Measurements from ENCODE around the gene KCNN2. TPM values are rescaled to one million over a fixed set of nuclear protein-coding genes. Genes with fewer than 3 reads are reported as not detected.
A peak's percentile ranks its signal among the peaks of the same experiment; 100 is the strongest.

KCNN2 gene
- total and polyA plus RNA-seq, 10 of the 15 experiments (the other 5 are each of a cell fraction or from before 2014, with no cell fraction given) = 0.21 to 3.6 (median 0.79) TPM

DNA sequence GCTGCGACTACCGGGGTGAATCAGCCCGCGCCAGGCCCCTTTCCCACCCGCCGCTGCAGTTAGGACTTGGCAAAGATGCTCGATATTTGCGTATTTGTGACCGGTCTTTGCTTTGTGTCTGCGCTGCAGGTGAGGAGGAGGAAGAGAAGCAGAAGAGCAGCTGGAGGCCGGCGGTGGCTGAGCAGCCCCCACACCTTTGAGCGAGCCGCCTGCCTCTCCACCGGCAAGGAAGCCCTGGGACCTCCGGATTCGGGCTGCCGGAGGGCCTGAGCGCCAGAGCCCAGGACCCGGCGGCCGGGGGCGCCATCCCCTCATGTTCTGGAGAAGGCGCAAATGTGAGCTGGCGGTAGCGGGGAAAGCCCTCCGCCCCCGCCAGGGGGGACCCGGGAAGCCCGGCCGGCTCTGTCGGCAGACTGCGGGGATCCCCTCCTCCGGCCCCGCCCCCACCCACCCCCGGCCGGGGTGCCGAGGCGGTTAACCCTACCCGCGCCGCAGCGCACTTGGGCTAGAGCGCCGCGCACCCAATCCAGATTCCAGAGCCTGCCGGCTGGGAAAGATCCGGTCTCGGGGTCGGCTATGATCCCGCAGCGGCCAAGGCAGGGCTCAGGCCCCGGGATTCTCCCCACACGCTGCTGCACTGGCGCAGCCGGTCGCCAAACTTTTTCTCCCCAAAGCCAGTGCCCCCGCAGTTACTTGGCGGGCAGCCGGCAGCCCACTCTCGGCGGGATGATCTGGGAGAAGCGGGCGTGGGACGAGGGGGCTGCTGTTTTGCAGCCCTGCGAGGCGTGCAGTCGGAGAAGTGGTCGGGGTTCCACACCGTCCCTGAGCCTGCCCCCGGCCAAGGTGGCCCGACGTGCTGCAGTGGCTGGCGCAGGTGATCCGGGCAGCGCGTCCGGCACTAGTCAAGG, 800 bp upstream of the KCNN2 start (continued):
- TF ChIP-seq, protein P1, sequence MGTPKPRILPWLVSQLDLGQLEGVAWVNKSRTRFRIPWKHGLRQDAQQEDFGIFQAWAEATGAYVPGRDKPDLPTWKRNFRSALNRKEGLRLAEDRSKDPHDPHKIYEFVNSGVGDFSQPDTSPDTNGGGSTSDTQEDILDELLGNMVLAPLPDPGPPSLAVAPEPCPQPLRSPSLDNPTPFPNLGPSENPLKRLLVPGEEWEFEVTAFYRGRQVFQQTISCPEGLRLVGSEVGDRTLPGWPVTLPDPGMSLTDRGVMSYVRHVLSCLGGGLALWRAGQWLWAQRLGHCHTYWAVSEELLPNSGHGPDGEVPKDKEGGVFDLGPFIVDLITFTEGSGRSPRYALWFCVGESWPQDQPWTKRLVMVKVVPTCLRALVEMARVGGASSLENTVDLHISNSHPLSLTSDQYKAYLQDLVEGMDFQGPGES (IDR thresholded peaks at IDR 0.05) = no peak
- TF ChIP-seq NFXL1 (IDR thresholded peaks at IDR 0.05; ENCODE audit: borderline replicate concordance) (no peak), CREM (IDR thresholded peaks at IDR 0.05; ENCODE audit: low read depth) (peak; percentile 19; the same call in 1 of the 2 replicates), BMI1 (IDR thresholded peaks at IDR 0.05; ENCODE audit: borderline replicate concordance) (no peak), RCOR1 (conservative IDR thresholded peaks at IDR 0.05; ENCODE audit: low read depth, low read length) (no peak), RBBP5 (conservative IDR thresholded peaks at IDR 0.05) (no peak), HDAC6 (IDR thresholded peaks at IDR 0.05; ENCODE audit: unreplicated experiment) (peak; percentile 70), MTA3 (IDR thresholded peaks at IDR 0.05; ENCODE audit: borderline replicate concordance, low read length) (no peak), RAD51 (IDR thresholded peaks at IDR 0.05) (no peak), NR2C2 (IDR thresholded peaks at IDR 0.05; ENCODE audit: borderline replicate concordance, control insufficient read depth, insufficient read length, low read depth) (no peak), CBFB (IDR thresholded peaks at IDR 0.05; ENCODE audit: low read depth) (no peak), HCFC1 (IDR thresholded peaks at IDR 0.05; ENCODE audit: low read length) (no peak), RELA (IDR thresholded peaks at IDR 0.05; ENCODE audit: borderline replicate concordance, partially characterized antibody) (peak; percentile 56), WRNIP1 (IDR thresholded peaks at IDR 0.05; ENCODE audit: borderline replicate concordance, low read depth, low read length) (no peak), RUNX3 (IDR thresholded peaks at IDR 0.05; ENCODE audit: low read length) (no peak), FOXM1 (IDR thresholded peaks at IDR 0.05; ENCODE audit: low read depth, low read length) (peak; percentile 28; the same call in 1 of the 2 replicates)
- TF ChIP-seq, protein P2, sequence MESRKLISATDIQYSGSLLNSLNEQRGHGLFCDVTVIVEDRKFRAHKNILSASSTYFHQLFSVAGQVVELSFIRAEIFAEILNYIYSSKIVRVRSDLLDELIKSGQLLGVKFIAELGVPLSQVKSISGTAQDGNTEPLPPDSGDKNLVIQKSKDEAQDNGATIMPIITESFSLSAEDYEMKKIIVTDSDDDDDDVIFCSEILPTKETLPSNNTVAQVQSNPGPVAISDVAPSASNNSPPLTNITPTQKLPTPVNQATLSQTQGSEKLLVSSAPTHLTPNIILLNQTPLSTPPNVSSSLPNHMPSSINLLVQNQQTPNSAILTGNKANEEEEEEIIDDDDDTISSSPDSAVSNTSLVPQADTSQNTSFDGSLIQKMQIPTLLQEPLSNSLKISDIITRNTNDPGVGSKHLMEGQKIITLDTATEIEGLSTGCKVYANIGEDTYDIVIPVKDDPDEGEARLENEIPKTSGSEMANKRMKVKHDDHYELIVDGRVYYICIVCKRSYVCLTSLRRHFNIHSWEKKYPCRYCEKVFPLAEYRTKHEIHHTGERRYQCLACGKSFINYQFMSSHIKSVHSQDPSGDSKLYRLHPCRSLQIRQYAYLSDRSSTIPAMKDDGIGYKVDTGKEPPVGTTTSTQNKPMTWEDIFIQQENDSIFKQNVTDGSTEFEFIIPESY (IDR thresholded peaks at IDR 0.05) = no peak
- TF ChIP-seq, protein P3, sequence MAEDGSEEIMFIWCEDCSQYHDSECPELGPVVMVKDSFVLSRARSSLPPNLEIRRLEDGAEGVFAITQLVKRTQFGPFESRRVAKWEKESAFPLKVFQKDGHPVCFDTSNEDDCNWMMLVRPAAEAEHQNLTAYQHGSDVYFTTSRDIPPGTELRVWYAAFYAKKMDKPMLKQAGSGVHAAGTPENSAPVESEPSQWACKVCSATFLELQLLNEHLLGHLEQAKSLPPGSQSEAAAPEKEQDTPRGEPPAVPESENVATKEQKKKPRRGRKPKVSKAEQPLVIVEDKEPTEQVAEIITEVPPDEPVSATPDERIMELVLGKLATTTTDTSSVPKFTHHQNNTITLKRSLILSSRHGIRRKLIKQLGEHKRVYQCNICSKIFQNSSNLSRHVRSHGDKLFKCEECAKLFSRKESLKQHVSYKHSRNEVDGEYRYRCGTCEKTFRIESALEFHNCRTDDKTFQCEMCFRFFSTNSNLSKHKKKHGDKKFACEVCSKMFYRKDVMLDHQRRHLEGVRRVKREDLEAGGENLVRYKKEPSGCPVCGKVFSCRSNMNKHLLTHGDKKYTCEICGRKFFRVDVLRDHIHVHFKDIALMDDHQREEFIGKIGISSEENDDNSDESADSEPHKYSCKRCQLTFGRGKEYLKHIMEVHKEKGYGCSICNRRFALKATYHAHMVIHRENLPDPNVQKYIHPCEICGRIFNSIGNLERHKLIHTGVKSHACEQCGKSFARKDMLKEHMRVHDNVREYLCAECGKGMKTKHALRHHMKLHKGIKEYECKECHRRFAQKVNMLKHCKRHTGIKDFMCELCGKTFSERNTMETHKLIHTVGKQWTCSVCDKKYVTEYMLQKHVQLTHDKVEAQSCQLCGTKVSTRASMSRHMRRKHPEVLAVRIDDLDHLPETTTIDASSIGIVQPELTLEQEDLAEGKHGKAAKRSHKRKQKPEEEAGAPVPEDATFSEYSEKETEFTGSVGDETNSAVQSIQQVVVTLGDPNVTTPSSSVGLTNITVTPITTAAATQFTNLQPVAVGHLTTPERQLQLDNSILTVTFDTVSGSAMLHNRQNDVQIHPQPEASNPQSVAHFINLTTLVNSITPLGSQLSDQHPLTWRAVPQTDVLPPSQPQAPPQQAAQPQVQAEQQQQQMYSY (CRISPR knock-in tag; IDR thresholded peaks at IDR 0.05) = no peak
- TF ChIP-seq, protein P4, sequence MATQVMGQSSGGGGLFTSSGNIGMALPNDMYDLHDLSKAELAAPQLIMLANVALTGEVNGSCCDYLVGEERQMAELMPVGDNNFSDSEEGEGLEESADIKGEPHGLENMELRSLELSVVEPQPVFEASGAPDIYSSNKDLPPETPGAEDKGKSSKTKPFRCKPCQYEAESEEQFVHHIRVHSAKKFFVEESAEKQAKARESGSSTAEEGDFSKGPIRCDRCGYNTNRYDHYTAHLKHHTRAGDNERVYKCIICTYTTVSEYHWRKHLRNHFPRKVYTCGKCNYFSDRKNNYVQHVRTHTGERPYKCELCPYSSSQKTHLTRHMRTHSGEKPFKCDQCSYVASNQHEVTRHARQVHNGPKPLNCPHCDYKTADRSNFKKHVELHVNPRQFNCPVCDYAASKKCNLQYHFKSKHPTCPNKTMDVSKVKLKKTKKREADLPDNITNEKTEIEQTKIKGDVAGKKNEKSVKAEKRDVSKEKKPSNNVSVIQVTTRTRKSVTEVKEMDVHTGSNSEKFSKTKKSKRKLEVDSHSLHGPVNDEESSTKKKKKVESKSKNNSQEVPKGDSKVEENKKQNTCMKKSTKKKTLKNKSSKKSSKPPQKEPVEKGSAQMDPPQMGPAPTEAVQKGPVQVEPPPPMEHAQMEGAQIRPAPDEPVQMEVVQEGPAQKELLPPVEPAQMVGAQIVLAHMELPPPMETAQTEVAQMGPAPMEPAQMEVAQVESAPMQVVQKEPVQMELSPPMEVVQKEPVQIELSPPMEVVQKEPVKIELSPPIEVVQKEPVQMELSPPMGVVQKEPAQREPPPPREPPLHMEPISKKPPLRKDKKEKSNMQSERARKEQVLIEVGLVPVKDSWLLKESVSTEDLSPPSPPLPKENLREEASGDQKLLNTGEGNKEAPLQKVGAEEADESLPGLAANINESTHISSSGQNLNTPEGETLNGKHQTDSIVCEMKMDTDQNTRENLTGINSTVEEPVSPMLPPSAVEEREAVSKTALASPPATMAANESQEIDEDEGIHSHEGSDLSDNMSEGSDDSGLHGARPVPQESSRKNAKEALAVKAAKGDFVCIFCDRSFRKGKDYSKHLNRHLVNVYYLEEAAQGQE (IDR thresholded peaks at IDR 0.05; ENCODE audit: low read depth, low read length) = no peak
